Colonic mucosa (tissue), 4 donors: ENCODE measurements around the gene MEIS2. TPM values are rescaled to one million over a fixed set of nuclear protein-coding genes. Genes with fewer than 3 reads are reported as not detected.

Experiments
- DNase-seq: peaks from one replicate; pipeline ENCODE4 v3.0.0-alpha.2; 2020
- H3K27ac ChIP-seq: fragments of 200-600 bp; one replicate; pipeline ENCODE4 v1.8.0; 2021
- H3K27me3 ChIP-seq: fragments of 200-600 bp; one replicate; pipeline ENCODE4 v1.8.0; 2021
- H3K36me3 ChIP-seq: fragments of 200-600 bp; one replicate; pipeline ENCODE4 v1.8.0; 2021
- H3K4me1 ChIP-seq: fragments of 200-600 bp; one replicate; pipeline ENCODE4 v1.8.0; 2021; ENCODE audit warnings: mild to moderate bottlenecking
- H3K4me3 ChIP-seq: fragments of 200-600 bp; one replicate; pipeline ENCODE4 v1.8.0; 2021
- H3K9ac ChIP-seq, 2 donors: one replicate each; pipeline ENCODE4 v1.7.0; 2013; ENCODE audit warnings: control low read depth in 2 of 2, low read depth in 2 of 2, low read length in 2 of 2
- H3K9me3 ChIP-seq: fragments of 200-600 bp; one replicate; pipeline ENCODE4 v1.8.0; 2021
- CTCF ChIP-seq: fragments of 200-600 bp; IDR thresholded peaks from one replicate; pipeline ENCODE4 v1.8.0; 2022; ENCODE audit warnings: antibody characterized with exemption, mild to moderate bottlenecking
- intact Hi-C: fragments of 100-400 bp; cut with DNase I; formaldehyde crosslinking; loops from one replicate; pipeline ENCODE4 v1.14.1; 2022
- total RNA-seq, 2 donors: library from RNA; stranded (reverse); fragmentation: NEBNext Ultra II Directional in 1 of 2; extraction: Animal tissue kit (Norgen Biotek cat#: 25700) in 1 of 2; gene quantifications; one replicate each; pipeline ENCODE4 v1.2.1, GENCODE V29; 2021
- donor health status: healthy.
- donor health status: DM: no; HTN: no; CAD: no.
- donor health status: DM: no; HTN: no; CAD: no.

The MEIS2 gene
- total RNA-seq, 2 donors from 2014 or later = 1.7 to 7.6 TPM

GRCh38 chr15:37075777-37076176 is 24.6 kb downstream of the MEIS2 start:
- H3K9ac ChIP-seq = no peak overlapping the region
- no peak overlapping the region for H3K4me3 ChIP-seq
- H3K9me3 ChIP-seq = no peaks in the 10 kb centered on the region
- TF ChIP-seq CTCF = no peak
- no peak for DNase-seq
- intact Hi-C loops = no loop called here
- H3K36me3 ChIP-seq = no peaks in the 10 kb centered on the region
- H3K27ac ChIP-seq = no peak overlapping the region
- no peaks in the 10 kb centered on the region for H3K27me3 ChIP-seq
- no peaks in the 10 kb centered on the region for H3K4me1 ChIP-seq

- Histone ChIP-seq H3K27ac (no peak overlapping the region), H3K27me3 (no peaks in the 10 kb centered on the region), H3K9me3 (no peaks in the 10 kb centered on the region), H3K9ac (no peak overlapping the region), H3K4me3 (no peak overlapping the region), H3K4me1 (no peaks in the 10 kb centered on the region), H3K36me3 (no peaks in the 10 kb centered on the region)
- intact Hi-C loops = no loop called here
- no peak for TF ChIP-seq CTCF
- no peak for DNase-seq
Measured at GRCh38 chr15:37072181-37072580, 28.2 kb downstream of the MEIS2 start.

GRCh38 chr15:37071134-37071533 is 29.2 kb downstream of the MEIS2 start:
- intact Hi-C loops = no loop called here
- no peak for TF ChIP-seq CTCF

GRCh38 chr15:37070686-37071085 is 29.7 kb downstream of the MEIS2 start:
- Histone ChIP-seq H3K9ac (no peak overlapping the region), H3K36me3 (no peaks in the 10 kb centered on the region), H3K9me3 (no peaks in the 10 kb centered on the region), H3K27ac (no peak overlapping the region), H3K27me3 (no peaks in the 10 kb centered on the region), H3K4me3 (no peak overlapping the region), H3K4me1 (no peaks in the 10 kb centered on the region)
- TF ChIP-seq CTCF = no peak
- intact Hi-C loops = no loop called here
- DNase-seq = no peak

More at GRCh38 chr15:37071134-37071533, 29.2 kb downstream of the MEIS2 start:
- Histone ChIP-seq H3K36me3 (no peaks in the 10 kb centered on the region), H3K4me3 (no peak overlapping the region), H3K9me3 (no peaks in the 10 kb centered on the region), H3K27me3 (no peaks in the 10 kb centered on the region), H3K4me1 (no peaks in the 10 kb centered on the region), H3K9ac (no peak overlapping the region), H3K27ac (no peak overlapping the region)
- no peak for DNase-seq

DNA sequence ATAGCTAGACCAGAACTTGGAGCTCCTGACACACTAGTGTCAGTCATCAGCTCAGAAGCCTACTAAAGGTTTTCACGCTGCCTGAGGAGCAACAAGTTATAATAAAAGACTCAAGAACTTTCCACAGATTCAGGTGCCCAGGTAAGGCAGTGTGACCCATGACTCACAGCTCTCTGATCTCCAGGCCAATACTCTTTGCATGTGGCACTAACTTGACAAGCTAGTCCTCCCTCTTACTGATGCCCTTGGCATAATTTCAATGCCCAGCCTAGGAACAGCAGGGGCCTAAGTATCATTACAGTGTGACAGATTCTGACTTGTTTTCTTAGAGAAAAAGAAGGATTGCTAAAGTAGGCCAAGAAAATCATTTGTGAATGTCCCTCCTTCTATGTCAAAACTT is 38.4 kb downstream of the MEIS2 start:
- Histone ChIP-seq H3K4me1 (no peaks in the 10 kb centered on the region), H3K36me3 (no peaks in the 10 kb centered on the region), H3K27me3 (no peaks in the 10 kb centered on the region), H3K9ac (no peak overlapping the region), H3K4me3 (no peak overlapping the region), H3K9me3 (no peaks in the 10 kb centered on the region), H3K27ac (no peak overlapping the region)
- TF ChIP-seq CTCF = no peak
- DNase-seq = no peak
- intact Hi-C loops = no loop called here

DNA sequence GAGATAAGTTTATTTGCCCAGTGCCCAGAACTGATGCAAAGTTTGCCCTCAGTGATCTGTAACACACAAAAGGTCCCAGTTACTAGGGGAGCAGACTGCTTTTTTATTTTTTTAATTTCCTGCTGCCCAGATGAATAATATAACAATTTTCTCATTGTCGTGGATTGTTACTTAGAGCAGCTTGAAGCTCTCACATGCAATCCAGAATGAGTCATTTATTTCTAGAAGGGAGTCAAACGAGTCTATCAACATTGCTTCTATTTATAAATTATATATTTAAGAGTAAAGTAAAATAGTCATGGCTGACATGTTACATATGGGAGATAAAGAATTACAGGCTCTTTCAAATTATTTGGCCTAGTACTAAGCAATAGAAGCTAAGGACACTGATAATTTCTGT is 41.3 kb downstream of the MEIS2 start:
- Histone ChIP-seq H3K27ac (no peak overlapping the region), H3K4me1 (no peaks in the 10 kb centered on the region), H3K9me3 (no peaks in the 10 kb centered on the region), H3K4me3 (no peak overlapping the region), H3K36me3 (no peaks in the 10 kb centered on the region), H3K9ac (no peak overlapping the region), H3K27me3 (no peaks in the 10 kb centered on the region)
- no peak for DNase-seq
- TF ChIP-seq CTCF = no peak
- intact Hi-C loops = no loop called here
